NCI-H1694 (cell line): ENCODE data around the gene ANKRD22.
A peak's percentile ranks its signal among the peaks of the same experiment; 100 is the strongest.
"Not testable (repeated sequence)": the region's sequence is repeated elsewhere in the genome, so short reads cannot be mapped to it uniquely, and the experiment has no call there.

Experiments
- DNase-seq: peaks from one replicate; lab custom pipeline; 2025; lab: John Stamatoyannopoulos, UW

The ANKRD22 gene

GRCh38 chr10:88851706-88852105, at the start of gene ANKRD22:
Gene ANKRD22, minus strand, starts transcription at chr10:88851844. Its CDS starts 237 bp downstream, at chr10:88851607.
- DNase-seq: no peak

GRCh38 chr10:88899886-88900285, 48.2 kb upstream of the ANKRD22 start:
- DNase-seq: no peak

- no peak for DNase-seq
Measured at GRCh38 chr10:88898727-88899126, 47.1 kb upstream of the ANKRD22 start.

- no peak for DNase-seq
Measured at GRCh38 chr10:88896994-88897853, 45.6 kb upstream of the ANKRD22 start.

- DNase-seq: no peak
Measured at GRCh38 chr10:88896372-88896993, 44.8 kb upstream of the ANKRD22 start.

- no peak for DNase-seq
Measured at GRCh38 chr10:88895250-88895649, 43.6 kb upstream of the ANKRD22 start.

- no peak for DNase-seq
Measured at GRCh38 chr10:88893611-88894010, 42.0 kb upstream of the ANKRD22 start.

GRCh38 chr10:88892222-88892967, 40.8 kb upstream of the ANKRD22 start:
- no peak for DNase-seq

- no peak for DNase-seq
Measured at GRCh38 chr10:88890681-88891381, 39.2 kb upstream of the ANKRD22 start.

GRCh38 chr10:88889559-88890337, 38.1 kb upstream of the ANKRD22 start:
- DNase-seq: no peak

GRCh38 chr10:88888810-88889445, 37.3 kb upstream of the ANKRD22 start:
- no peak for DNase-seq

- no peak for DNase-seq
Measured at GRCh38 chr10:88886557-88886956, 34.9 kb upstream of the ANKRD22 start.

GRCh38 chr10:88883448-88883809, 31.8 kb upstream of the ANKRD22 start:
- DNase-seq: no peak

- not testable (repeated sequence) for DNase-seq
Measured at GRCh38 chr10:88882646-88883447, 31.2 kb upstream of the ANKRD22 start.

GRCh38 chr10:88881922-88882645, 30.4 kb upstream of the ANKRD22 start:
- no peak for DNase-seq

- no peak for DNase-seq
Measured at GRCh38 chr10:88881320-88881719, 29.7 kb upstream of the ANKRD22 start.

- peak; percentile 33 for DNase-seq
Measured at GRCh38 chr10:88880282-88881076, 28.8 kb upstream of the ANKRD22 start.

GRCh38 chr10:88879534-88880281, 28.1 kb upstream of the ANKRD22 start, which contains the start of gene STAMBPL1:
Gene STAMBPL1, plus strand, starts transcription at chr10:88880245. Its CDS starts 21,464 bp downstream, at chr10:88901709.
- DNase-seq: peak; percentile 40
